ENCODE data around the gene FARP1.

GRCh38 chr13:98313922-98314292 lies 171.0 kb downstream of the FARP1 start:
- no peak for TF ChIP-seq POLR2A (IDR thresholded peaks at IDR 0.05)
- no peak for TF ChIP-seq CTCF (IDR thresholded peaks at IDR 0.05)
